OCI-LY7 (cell line): ENCODE results near the gene MIA.

ENCODE experiments used
- CTCF ChIP-seq: fragments of 200-600 bp; sonication (generic); conservative IDR thresholded peaks from 2 replicates; pipeline ENCODE4 v1.5.1; 2014; ENCODE audit warnings: mild to moderate bottlenecking, antibody characterized with exemption, low read length, moderate library complexity, mixed read lengths
- EZH2phosphoT487 ChIP-seq: fragments of 200-600 bp; sonication (generic); IDR thresholded peaks from 2 replicates; pipeline ENCODE4 v1.6.1; 2018; ENCODE audit warnings: low read depth, borderline replicate concordance, mild to moderate bottlenecking, mixed run types, antibody characterized with exemption, low read length, moderate library complexity, mixed read lengths

GRCh38 chr19:40797963-40798682 lies 22.8 kb downstream of the MIA start:
- peak; percentile 63 for TF ChIP-seq CTCF
- no peak for TF ChIP-seq EZH2phosphoT487
